ENCODE results near the gene SF3A1. TPM values are rescaled to one million over a fixed set of nuclear protein-coding genes. Genes with fewer than 3 reads are reported as not detected.
A peak's percentile ranks its signal among the peaks of the same experiment; 100 is the strongest.

SF3A1 gene
- total and polyA plus RNA-seq, 9 of the 15 experiments (the other 6 are each of a cell fraction or from before 2014, with no cell fraction given) = 6.7 to 228 (median 13.0) TPM

- TF ChIP-seq PBX2 (CRISPR knock-in tag; IDR thresholded peaks at IDR 0.05; ENCODE audit: low read depth) = no peak
- TF ChIP-seq PBX2 (tag; conservative IDR thresholded peaks at IDR 0.05; ENCODE audit: low read depth) = no peak
- no peak for TF ChIP-seq ZKSCAN8 (CRISPR knock-in tag; IDR thresholded peaks at IDR 0.05)
- TF ChIP-seq ZNF134 (CRISPR knock-in tag; conservative IDR thresholded peaks at IDR 0.05) = no peak
- no peak for TF ChIP-seq MITF (IDR thresholded peaks at IDR 0.05)
- no peak for TF ChIP-seq RBM15 (IDR thresholded peaks at IDR 0.05; ENCODE audit: insufficient read depth, low read length)
- no peak for TF ChIP-seq MYNN (IDR thresholded peaks at IDR 0.05)
- no peak for TF ChIP-seq MYNN (CRISPR knock-in tag; IDR thresholded peaks at IDR 0.05)
- TF ChIP-seq EZH2 (IDR thresholded peaks at IDR 0.05; ENCODE audit: borderline replicate concordance, low read depth, low read length) = no peak
- TF ChIP-seq HES1 (IDR thresholded peaks at IDR 0.05; ENCODE audit: low read depth) = no peak
- TF ChIP-seq RUNX1 (IDR thresholded peaks at IDR 0.05; ENCODE audit: low read depth) = no peak
- no peak for TF ChIP-seq ETS2 (tag; IDR thresholded peaks at IDR 0.05; ENCODE audit: borderline replicate concordance, poor library complexity, severe bottlenecking)
- peak in 1 of 2 experiments; percentile 50; a peak in 1 of 4 replicates for TF ChIP-seq ZNF639 (CRISPR knock-in tag; conservative IDR thresholded peaks at IDR 0.05 in 1 of 2, IDR thresholded peaks at IDR 0.05 in 1 of 2)
- TF ChIP-seq ILK (tag; IDR thresholded peaks at IDR 0.05; ENCODE audit: borderline replicate concordance, low read depth) = no peak
- no peak for TF ChIP-seq PTTG1 (tag; IDR thresholded peaks at IDR 0.05; ENCODE audit: low read depth)
- TF ChIP-seq TAL1 (IDR thresholded peaks at IDR 0.05) = no peak
- TF ChIP-seq FOXO4 (CRISPR knock-in tag; IDR thresholded peaks at IDR 0.05) = no peak
- TF ChIP-seq HDAC6 (IDR thresholded peaks at IDR 0.05; ENCODE audit: low read depth, low read length) = no peak
Observed at GRCh38 chr22:30356449-30357235, at the start of gene SF3A1, which contains the start of gene CCDC157 (continued).

Data from K562 (cell line).